Measurements from ENCODE around the gene TCERG1L.

Gene TCERG1L

GRCh38 chr10:131056091-131056579, 255.4 kb downstream of the TCERG1L start:
- no peak for DNase-seq

- DNase-seq: no peak
These were observed 256.1 kb downstream of the TCERG1L start for GRCh38 chr10:131055437-131055836.

DNA sequence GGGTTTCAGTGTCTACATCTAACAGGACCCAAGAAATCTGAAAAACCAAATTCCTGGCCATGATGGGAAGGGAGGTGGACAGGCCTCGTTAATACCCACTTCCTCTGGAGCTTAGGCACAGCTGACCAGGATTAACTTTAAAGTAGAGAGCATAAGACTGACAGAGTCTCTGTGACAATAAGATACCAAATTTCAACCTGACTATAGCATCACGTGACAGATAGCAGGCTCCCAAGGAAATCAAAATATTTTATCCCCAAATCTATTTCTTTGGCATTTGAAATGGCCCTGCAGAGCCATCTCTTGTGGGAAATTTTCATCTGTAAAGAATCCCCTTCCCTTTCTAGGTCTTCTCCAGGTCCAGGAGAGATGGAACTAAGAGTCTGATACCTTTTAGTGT, 258.3 kb downstream of the TCERG1L start:
- no peak for DNase-seq

DNA sequence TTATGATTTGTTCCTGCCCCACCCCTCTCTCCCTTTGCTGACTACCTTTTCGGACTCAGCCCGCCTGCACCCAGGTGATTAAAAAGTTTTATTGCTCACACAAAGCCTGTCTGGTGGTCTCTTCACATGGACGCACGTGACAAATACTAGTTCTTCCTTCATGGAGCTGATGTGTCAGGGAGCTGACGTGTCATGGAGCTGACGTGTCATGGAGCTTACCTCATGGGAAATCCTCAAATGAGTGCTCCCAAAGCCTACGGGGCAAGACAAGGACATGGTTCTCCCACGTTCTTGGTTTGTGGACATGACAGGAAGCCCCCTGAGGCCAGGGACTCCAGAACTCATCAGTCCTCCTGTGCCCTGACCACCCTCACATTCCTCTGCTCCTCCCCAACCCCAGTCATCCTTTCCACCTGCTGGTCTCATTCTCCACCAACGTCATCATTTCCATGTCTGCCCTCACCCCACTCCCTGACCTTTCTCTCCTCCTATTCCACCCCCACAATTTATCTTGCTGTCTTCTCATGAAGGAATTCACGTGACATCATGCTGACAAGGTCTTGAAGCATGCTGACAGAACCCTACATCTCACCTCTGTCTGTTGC, 261.3 kb downstream of the TCERG1L start:
- no peak for DNase-seq

DNA sequence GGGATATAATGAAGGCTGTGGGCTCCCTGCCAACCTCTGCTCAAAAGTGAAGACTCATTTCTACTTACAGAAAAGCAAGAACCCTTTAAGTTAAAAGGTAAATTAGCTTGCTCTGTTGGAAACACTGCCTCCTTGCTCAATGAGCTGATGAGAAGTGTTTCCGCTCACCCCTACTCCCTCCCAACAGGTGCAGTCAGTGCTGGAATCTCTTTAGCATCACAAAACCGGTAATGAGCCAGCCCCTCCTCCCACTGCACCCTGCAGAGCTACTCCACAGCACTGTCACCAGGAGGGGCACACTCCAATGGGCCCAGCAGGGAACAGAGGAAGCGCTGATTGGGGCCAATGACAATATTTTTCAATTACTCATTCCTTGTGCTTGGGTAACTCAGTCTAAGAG, 262.5 kb downstream of the TCERG1L start:
- no peak for DNase-seq

DNA sequence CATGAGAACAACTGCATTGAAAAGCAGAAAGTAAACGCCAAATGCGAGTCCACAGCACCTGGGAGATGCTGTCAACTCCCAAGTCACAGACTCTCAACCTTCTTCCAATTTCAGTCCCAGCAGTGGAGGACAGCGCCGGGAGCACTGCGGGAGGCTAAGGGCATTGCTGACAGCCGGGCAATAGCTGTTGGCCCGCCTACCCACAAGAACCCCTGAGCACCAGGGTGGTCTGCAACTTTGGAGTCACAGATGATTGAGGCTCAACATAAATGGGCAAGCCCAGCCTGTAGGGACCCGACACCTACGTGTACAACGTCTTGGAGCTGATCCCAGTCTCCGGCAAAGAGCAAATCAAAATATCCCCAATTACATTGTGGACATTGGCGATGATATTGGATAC, 262.9 kb downstream of the TCERG1L start:
- no peak for DNase-seq

DNA sequence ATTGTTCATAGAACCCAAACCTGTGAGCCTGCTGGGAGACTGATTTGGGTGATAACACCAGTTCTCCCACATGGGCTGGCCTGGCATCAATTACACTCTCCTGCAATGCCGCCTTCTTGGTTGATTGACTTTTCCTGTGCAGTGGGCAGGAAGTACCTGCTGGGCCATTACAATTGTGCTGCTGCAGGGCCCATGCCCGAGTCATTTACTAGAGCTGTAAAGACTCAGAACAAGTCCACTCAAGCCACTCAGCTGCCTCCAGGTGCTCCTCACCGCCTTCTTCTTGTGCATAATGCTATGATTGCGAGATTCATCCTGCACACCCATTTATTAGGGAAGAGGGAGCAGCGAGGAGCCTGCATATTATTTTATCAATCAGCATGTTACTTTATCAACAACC, 264.0 kb downstream of the TCERG1L start:
- DNase-seq: no peak

DNA sequence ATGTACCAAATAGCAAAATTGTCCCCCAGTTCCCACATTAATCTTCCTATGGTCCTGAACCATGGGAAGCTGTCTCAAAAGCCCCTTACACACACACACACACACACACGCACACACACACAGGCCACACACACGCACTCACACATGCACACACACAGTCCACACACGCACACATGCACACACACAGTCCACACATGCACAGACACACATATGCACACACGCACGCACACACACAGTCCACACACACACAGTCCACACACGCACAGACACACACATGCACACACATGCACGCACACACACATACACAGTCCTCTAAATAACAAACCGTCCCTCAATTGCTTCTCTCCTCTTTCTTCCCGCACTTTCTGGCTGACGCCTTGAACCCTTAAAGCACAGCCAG, 265.3 kb downstream of the TCERG1L start:
- DNase-seq: no peak

DNA sequence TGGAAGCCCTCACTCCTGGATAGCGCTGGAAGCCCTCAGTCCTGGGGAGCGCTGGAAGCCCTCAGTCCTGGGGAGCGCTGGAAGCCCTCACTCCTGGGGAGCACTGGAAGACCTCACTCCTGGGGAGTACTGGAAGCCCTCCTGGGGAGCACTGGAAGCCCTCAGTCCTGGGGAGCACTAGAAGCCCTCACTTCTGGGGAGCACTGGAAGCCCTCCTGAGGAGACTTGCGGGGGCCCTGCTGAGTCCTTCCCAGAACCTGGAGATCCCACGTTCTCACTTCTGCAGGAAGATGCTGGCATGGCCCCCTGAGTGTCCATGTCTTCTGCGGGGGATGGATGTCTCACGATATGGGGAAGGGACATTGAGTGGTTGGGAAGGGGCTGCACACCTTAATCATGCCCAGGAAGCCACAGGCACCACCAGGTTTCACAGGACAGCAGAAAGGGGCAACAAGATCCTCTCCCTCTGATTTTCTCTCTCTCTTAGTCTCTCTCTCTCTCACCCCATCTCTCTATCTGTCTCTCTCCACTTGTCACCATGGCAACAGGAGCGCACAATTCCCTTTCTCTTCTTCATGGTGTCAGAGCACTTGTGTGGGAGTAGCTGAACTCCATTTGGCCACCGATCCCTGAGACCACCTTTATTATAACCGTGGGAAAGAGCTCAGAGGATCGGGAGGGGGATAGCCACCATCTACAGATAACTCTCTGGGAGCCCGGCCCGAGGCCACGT, 267.0 kb downstream of the TCERG1L start:
- DNase-seq: no peak

DNA sequence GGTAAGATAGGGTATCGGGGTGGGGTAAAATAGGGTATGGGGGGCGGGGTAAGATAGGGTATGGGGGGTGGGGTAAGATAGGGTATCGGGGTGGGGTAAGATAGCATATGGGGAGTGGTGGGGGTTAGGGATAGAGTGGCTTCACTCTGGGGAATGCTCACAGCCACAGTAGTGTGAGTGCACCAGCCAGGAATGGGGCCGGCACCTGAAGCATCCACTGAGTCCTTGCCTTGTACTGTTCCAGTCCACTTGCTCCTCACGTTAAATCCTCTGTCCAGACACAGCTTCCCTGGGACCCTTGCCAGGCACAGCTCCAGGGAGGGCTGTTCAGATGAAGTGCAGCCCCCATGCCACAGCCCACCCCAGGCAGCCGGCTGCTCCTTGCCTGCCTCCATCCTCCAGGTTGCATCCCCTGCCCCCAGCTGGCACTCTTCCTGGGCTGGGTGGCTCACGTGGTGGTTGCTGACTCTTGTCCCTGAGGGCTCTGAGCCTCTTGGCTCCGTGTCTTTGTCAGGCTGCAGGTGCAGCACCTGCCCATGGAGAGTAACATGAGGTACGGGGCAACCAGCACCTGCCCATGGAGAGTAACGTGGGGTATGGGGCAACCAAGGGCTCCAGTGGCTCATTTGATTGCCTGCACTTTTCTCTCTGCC, 268.4 kb downstream of the TCERG1L start:
- DNase-seq: peak in 1 of 2 experiments; percentile 25
